Measurements from ENCODE around the gene NAA10.

The NAA10 gene

DNA sequence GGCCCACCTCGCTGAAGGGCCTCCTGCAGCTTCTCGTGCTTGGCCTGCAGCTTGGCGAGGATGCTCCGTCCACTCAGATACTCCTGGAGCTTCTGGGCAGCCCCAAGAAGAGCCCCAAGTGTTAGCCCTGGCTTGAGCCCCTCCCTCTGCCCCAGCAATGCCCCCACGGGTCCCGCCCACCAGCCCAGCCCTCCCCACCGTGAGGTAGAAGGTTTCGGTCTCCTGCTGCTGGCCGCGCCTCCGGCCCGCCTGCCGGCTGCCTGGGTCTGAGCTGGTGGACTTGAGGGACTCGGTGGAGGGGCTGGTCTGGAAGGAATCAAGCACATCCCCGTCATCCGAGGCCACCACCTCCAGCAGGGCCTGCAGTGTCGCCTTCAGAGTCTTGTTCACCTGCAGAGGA, 21.6 kb downstream of the NAA10 start:
- H3K4me1 ChIP-seq (ENCODE audit: insufficient read depth, poor library complexity, severe bottlenecking) = peaks cover 7% of the 10 kb centered on the region
- ATAC-seq (ENCODE audit: low read depth) = no peak
- no peak for TF ChIP-seq CTCF (IDR thresholded peaks at IDR 0.05; ENCODE audit: poor library complexity, severe bottlenecking)

GRCh38 chrX:153911798-153912197, 23.0 kb downstream of the NAA10 start:
- DNase-seq (ENCODE audit: low spot score) (no peak), ATAC-seq (ENCODE audit: low read depth) (no peak)
- Histone ChIP-seq H3K4me3 (ENCODE audit: severe bottlenecking) (no peak overlapping the region), H3K9me3 (ENCODE audit: severe bottlenecking) (no peaks in the 10 kb centered on the region), H3K27ac (ENCODE audit: poor library complexity, severe bottlenecking) (no peak overlapping the region), H3K36me3 (ENCODE audit: low read depth) (no peaks in the 10 kb centered on the region), H3K27me3 (ENCODE audit: insufficient read depth, poor library complexity, severe bottlenecking) (no peaks in the 10 kb centered on the region), H3K4me1 (ENCODE audit: insufficient read depth, poor library complexity, severe bottlenecking) (no peaks in the 10 kb centered on the region)
- TF ChIP-seq CTCF (IDR thresholded peaks at IDR 0.05; ENCODE audit: poor library complexity, severe bottlenecking) = no peak

More for the DNA sequence above, 21.6 kb downstream of the NAA10 start:
- Histone ChIP-seq H3K4me3 (ENCODE audit: severe bottlenecking) (no peak overlapping the region), H3K9me3 (ENCODE audit: severe bottlenecking) (no peaks in the 10 kb centered on the region), H3K36me3 (ENCODE audit: low read depth) (no peaks in the 10 kb centered on the region), H3K27ac (ENCODE audit: poor library complexity, severe bottlenecking) (no peak overlapping the region), H3K27me3 (ENCODE audit: insufficient read depth, poor library complexity, severe bottlenecking) (no peaks in the 10 kb centered on the region)
- DNase-seq (ENCODE audit: low spot score) = no peak

DNA sequence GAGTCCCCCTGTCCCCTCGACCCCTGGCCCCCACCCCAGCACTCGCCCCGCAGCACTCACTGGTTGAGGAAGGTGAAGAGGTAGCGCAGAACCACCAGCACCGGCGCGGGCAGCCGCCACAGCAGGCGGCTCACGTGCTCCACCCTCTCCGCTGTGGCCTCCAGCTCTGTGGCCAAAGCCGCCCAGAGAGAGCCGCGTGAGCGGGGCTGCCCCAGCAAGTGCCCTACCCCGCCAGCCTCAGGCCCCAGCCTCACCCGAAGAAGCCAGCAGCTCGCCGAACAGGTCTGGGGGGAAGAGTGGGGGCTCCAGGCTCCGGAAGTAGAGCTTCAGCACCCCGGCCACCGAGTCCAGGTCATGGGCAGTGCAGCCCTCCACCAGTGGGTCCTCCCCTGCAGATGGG, 24.4 kb downstream of the NAA10 start:
- ATAC-seq (ENCODE audit: low read depth) (no peak), DNase-seq (ENCODE audit: low spot score) (no peak)
- Histone ChIP-seq H3K9me3 (ENCODE audit: severe bottlenecking) (no peaks in the 10 kb centered on the region), H3K4me1 (ENCODE audit: insufficient read depth, poor library complexity, severe bottlenecking) (no peaks in the 10 kb centered on the region), H3K27ac (ENCODE audit: poor library complexity, severe bottlenecking) (no peak overlapping the region), H3K27me3 (ENCODE audit: insufficient read depth, poor library complexity, severe bottlenecking) (no peaks in the 10 kb centered on the region), H3K36me3 (ENCODE audit: low read depth) (no peaks in the 10 kb centered on the region), H3K4me3 (ENCODE audit: severe bottlenecking) (no peak overlapping the region)
- TF ChIP-seq CTCF (IDR thresholded peaks at IDR 0.05; ENCODE audit: poor library complexity, severe bottlenecking) = no peak

DNA sequence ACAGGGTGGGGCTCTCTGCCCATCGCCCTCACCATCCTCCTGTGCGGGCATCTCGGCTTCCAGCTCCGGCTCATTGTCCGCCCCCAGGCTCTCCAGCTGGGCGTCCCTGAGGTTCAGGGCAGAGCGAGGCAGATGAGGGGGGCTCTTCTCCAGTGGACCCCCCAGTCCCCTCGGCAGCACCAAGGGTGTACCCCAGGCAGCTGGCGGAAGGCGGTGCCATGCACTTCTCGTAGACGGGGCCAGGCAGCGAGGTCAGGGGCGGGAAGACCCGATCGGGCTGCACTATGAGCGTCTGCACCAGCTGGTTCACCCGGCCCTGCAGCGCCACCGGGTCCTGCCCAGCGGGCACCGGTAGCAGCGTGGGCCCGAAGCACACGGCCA, 24.9 kb downstream of the NAA10 start:
- no peaks in the 10 kb centered on the region for H3K27me3 ChIP-seq (ENCODE audit: insufficient read depth, poor library complexity, severe bottlenecking)
- H3K9me3 ChIP-seq (ENCODE audit: severe bottlenecking) = no peaks in the 10 kb centered on the region
- no peaks in the 10 kb centered on the region for H3K4me1 ChIP-seq (ENCODE audit: insufficient read depth, poor library complexity, severe bottlenecking)
- DNase-seq (ENCODE audit: low spot score) (no peak), ATAC-seq (ENCODE audit: low read depth) (no peak)
- TF ChIP-seq CTCF (IDR thresholded peaks at IDR 0.05; ENCODE audit: poor library complexity, severe bottlenecking) = no peak
- no peak overlapping the region for H3K4me3 ChIP-seq (ENCODE audit: severe bottlenecking)
- no peaks in the 10 kb centered on the region for H3K36me3 ChIP-seq (ENCODE audit: low read depth)
- H3K27ac ChIP-seq (ENCODE audit: poor library complexity, severe bottlenecking) = no peak overlapping the region

GRCh38 chrX:153909024-153909979, 25.5 kb downstream of the NAA10 start:
- Histone ChIP-seq H3K36me3 (ENCODE audit: low read depth) (no peaks in the 10 kb centered on the region), H3K27ac (ENCODE audit: poor library complexity, severe bottlenecking) (no peak overlapping the region), H3K4me1 (ENCODE audit: insufficient read depth, poor library complexity, severe bottlenecking) (no peaks in the 10 kb centered on the region), H3K27me3 (ENCODE audit: insufficient read depth, poor library complexity, severe bottlenecking) (no peaks in the 10 kb centered on the region), H3K9me3 (ENCODE audit: severe bottlenecking) (no peaks in the 10 kb centered on the region), H3K4me3 (ENCODE audit: severe bottlenecking) (no peak overlapping the region)
- no peak for DNase-seq (ENCODE audit: low spot score)
- TF ChIP-seq CTCF (IDR thresholded peaks at IDR 0.05; ENCODE audit: poor library complexity, severe bottlenecking) = no peak
- ATAC-seq (ENCODE audit: low read depth) = no peak; the same call in 2 of the 3 replicates

Data from RWPE2 (cell line).